GM19023 (cell line): Measurements from ENCODE around the gene SNED1.
"Not testable (repeated sequence)": the region's sequence is repeated elsewhere in the genome, so short reads cannot be mapped to it uniquely, and the experiment has no call there.

ENCODE experiments used
- ATAC-seq: cut with Tn5 transposase; IDR thresholded peaks from one replicate; pipeline ENCODE4 v1.9.1; 2021; ENCODE audit warnings: mild to moderate bottlenecking, moderate library complexity; ENCODE audit not compliant: unreplicated experiment

Gene SNED1

DNA sequence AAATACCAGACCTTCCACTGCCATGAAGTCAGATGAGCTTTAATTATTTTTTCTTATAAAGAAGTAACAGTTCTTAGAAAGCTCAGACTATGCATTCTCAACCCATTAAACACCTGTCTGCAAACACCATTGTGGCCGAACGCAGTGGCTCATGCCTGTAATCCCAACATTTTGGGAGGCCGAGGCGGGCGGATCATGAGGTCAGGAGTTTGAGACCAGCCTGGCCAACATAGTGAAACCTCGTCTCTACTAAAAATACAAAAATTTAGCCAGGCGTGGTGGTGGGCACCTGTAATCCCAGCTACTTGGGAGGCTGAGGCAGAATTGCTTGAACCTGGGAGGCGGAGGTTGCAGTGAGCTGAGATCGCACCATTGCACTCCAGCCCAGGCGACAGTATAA, 106.2 kb downstream of the SNED1 start:
- ATAC-seq: not testable (repeated sequence)

DNA sequence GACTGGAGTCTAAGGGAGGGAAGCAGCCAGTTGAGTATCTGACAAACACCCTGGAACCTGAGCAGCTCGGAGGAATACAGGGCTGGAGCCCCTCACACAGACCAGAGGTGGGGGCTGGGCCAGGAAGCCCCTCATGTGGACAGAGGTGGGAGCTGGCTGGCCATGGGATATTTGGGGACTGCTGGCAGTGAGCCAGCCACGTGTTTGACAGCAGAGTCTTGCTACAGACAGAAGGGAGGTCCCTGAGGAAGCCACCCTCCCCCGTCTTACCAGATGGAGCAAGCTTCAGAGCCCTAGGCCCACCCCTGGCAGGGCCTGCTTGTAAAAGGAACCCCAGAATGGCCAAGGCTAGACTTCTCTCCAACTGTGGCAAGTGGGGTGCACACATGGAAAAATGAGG, 107.2 kb downstream of the SNED1 start:
- no peak for ATAC-seq

DNA sequence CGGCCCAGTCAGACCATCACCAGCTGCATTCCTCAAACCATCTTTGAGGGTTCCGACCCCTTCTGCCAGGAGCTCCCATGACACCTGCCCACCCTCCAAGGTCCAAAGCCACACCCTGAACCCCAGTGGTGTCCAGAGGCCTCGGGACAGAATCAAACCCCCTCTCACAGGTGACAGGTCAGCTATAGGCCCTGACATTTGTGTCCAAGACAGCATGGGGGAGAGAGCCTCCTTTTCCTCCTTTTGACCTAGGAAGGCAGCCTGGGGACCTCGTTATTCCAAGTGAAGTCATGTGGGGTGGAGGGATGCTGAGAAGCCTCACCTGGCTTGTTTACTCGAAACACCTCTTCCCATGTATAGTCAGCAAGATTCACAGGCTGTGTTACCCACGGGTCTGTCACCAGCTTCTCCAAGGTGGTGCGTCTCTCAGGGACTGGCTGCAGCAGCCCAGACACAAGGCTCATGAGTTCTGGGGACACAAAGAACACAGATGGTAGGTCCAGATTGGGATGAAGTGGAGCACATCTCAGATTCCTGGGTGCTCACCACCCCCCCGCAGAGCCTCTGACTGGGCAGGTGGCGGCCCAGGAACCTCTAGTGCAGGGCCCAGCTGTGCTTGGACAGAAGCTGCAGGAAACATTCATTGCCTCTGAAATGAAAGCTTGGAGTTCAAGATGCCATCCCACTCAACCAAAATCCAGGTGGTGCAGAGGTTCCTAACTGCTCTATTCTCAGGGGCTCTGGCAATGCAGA, 108.8 kb downstream of the SNED1 start:
- ATAC-seq: no peak

DNA sequence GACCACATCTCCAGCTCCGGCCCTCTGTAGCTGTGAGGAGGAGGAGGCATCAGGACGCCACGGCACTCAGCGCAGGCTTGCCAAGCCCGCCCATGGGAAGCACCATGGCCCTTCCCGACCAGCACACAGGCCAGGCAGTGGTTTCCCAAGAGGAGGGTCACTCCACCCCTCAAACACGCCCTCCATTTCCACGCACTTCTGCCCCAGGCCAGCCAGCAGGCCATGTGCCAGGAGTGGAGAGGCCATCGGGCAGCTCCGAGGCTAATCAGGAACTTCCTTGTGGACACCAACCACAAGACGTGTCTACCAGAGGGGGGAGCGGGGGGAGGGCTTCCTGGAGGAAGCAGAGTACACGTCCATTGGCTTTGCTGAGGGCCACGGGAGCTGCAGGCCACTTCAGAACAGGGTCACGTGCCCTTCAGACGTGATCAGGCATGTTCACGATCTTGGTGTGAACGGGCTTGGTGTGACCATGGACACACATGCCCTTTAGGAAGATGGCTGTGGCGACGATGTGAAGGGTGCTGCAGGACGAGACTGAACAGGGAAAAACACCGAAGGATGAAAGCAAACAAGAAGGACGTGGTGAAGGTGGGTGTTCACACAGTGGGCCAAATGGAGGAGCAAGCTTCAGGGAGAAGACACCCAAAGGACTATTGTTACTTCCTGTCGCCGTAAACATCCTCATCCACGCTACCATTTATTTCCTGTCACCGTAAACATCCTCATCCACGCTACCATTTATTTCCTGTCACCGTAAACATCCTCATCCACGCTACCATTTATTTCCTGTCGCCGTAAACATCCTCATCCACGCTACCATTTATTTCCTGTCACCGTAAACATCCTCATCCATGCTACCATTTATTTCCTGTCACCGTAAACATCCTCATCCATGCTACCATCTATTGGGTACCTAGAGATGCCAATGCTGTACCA, 110.1 kb downstream of the SNED1 start:
- ATAC-seq: no peak

DNA sequence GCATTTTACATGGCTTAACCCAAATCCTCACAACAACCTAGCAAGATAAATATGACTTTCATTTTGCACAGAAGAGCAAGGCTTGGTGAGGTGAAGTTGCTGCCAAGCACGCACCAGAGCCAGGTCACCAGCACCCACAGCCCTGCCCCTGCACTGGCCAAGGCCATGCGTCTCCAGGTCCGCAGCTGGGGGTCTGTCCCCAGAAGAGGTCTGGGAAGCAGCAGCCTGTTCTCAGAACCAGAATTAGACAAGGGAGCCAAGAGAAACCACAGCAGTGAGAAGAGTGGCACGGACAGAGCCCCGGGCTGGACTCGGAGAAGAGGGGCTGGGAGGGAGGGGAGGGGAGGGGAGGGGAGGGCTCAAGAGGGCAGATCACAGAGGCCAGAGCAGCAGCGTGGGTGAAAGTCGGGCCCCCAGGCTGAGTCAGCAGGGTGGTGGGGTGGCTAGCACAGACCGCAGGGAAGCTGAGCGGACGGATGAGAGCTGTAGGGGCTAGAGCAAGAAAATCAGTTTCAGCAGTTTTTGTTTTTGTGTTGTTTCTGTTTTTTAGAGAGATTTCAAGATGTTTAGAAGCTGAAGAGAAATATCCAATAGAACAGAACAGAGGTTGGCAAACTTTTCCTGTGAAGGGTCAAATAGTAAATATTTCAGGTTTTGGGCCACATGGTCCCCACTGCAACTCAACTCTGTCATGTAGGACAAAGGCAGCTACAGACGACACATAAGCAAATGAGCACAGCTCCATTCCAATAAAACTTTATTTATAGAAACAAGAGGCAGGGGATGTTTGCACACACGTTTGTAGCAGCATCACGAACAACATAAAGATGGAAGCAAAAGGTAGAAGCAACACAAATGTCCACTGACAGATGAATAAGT, 111.0 kb downstream of the SNED1 start:
- no peak for ATAC-seq

DNA sequence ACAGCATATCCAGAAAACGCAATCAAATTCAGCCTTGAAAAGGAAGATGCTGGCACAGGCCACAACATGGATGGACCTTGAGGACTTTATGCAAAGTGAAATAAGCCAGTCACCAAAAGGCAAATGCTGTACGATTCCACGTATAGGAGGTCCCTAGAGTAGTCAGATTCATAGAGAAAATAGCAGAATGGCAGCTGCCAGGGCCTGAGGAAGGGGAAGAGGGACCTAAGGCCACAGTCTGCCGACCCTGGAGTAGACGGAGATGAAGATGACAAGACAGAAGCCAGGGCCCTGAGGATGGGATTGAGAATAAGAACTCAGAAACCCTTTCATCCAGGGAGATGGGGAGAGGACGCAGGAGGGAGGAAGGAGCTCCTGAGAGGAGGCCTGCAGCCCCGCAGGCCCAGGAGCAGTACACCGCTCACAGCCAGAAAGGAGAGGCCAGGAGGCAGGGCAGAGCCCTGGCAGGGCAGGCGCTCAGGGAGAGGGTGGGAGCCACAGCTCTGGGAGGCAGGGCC, 111.7 kb downstream of the SNED1 start:
- no peak for ATAC-seq

DNA sequence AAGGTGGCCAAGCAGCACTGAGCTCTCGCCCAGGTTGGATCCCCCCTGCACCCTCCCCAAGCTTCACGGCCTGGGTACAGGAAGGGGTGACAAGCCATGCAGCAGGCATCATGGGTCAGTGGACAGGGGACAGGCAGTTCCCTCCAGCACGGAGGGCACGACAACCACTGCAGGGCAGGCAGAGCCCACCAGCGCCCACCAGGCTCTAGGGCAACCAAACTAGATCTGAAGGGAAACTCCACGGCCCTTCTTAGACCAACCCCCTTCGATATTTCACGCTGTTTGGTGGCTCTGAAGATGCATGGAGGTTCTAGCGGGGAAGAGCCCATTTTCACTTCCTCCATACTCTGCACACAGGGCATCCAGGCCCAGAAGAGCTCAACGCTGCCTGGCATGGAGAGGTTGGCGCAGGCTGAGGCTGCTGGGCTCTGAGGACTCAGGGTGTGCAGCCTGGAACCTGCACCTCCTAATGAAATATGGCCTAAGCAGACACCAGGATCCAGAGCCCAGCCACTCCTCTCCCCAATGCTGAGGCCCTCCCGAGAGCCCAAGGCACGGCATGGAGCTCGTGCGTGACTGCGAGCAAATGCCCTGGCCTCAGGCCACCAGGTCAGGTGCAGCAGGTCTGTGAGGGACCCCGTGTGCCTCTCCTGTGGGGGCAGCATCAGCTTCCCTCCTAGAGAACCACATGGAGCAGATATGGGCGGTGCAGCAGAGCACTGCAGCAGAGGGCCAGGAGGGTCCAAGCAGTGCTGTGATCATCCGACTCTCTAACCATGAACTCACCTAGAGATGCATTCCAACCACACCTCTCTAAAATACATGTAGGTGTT, 112.4 kb downstream of the SNED1 start:
- peak; percentile 39 for ATAC-seq

DNA sequence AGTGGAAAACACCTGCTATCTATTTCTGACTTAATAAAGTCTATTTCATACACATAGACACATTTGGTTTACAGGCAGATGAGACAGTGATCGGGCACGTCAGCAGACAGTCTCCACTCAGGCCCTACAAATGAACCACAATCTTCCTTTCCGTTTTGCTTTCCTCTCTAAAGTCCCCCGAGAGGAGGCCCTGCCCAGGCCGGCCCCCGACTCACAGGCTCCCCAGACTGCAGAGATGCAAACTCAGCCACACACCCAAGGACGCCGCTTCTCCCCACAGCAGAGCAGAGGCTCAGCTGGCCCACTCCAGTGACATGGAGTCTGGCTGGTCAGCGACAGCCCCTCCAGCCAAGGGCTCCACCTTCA, 113.0 kb downstream of the SNED1 start:
- ATAC-seq: peak; percentile 46

DNA sequence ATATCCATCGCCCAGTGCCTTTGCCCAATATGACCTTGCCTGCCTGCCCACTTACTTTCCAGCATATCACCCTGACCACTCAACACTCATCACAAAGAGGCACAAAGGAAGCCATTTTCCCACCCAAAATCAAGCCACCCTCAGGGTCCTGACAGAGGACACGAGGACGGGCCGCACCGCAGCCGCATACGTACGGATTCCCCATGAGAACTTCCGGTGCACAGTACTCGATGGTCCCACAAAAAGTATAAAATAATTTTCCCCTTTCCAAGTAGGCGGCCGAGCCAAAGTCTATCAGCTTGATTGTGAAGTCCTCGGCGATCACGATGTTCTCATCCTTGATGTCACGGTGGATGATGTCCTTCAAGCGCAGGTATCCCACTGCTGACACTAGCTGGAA, 113.6 kb downstream of the SNED1 start:
- no peak for ATAC-seq

DNA sequence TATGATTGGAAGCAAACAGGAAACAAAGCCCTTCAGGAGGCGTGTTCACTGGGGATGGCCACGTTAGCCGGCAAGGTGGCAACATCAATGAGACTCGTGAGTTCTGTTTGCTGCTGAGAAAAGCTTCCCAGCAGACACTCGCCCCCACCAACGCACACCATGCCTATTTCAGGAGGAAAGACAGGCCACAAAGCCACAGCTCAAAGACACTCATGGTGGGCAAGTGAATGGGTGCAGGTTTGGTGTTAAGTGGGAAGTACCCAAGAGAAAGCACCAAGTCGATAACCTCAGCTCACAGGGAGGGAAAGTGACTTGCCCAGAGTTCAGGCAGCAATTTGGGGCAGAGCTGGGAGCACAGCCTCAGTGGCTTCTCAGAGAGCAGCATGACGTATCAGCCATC, 114.2 kb downstream of the SNED1 start:
- ATAC-seq: no peak

DNA sequence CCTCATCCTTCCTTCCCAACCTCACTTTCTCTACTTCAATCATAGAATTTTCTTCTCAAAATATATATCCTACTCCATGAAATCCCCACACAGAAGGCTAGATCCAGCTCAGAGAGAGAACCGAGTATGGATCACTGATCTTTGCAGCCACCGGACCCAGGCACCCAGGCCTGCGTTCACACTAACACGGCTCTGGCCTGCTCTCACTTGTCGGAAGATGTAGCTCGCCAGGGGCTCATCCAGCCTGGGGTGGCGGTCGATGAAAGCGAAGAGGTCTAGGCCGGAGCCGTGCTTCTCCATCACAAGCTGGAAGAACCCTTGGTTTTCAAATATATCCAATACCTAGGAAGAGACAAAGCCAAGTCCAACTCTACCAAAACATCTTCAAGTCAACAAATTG, 116.4 kb downstream of the SNED1 start:
- ATAC-seq: no peak

DNA sequence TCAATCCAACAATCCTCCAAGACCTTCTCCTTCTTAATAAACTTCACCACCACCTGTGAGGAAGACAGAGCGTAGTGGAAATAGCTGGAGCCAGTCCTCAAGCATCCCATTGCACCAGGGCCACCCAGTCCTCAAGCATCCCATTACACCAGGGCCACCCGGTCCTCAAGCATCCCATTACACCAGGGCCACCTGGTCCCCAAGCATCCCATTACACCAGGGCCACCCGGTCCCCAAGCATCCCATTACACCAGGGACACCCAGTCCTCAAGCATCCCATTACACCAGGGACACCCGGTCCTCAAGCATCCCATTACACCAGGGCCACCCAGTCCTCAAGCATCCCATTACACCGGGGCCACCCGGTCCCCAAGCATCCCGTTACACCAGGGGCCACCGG, 116.9 kb downstream of the SNED1 start:
- ATAC-seq: no peak

DNA sequence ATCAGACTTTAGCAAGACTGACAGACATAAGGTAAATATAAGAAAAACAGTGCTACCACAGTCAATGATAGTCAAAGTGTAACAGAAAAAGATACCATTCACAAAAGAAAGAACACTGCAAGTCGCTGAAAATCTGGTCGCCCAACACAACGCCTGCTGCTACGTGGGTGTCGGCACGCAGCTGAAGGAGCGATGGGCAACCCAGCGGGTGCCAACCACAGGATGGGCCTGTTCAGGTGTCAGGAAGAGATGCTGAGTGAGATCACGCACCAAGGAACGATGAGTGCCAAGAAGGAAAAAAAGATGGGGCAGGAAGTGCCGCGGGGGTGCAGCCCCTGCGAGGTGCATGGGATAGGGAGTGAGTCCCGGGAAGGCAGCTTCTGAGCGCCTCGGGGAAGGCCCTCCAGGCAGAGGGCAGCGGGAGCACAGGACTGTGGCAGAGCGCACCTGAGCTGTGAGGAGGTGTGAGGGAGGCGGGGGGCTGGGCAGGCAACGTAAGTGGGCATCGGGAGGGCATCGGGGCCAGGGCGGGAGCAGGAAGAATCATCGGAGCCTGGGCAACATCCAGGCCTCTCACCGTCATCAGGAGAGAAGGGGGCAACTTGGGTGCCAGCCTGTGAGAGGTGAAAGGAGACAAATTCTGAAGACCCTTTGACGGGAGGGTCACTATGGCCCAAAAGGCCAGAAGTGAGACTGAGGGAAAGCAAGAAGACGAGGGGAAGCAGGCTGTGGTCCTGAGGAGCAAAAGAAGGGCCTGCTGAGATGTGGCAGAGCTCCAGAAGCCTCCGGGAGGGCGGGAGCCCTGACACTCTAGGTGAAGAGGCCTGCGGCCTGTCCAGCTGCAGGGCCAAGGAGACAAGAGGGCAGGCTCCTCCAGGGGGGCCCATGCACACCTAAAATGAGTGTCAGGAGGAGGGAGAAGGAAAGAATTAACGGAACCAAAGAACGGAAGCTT, 118.5 kb downstream of the SNED1 start:
- ATAC-seq: no peak

DNA sequence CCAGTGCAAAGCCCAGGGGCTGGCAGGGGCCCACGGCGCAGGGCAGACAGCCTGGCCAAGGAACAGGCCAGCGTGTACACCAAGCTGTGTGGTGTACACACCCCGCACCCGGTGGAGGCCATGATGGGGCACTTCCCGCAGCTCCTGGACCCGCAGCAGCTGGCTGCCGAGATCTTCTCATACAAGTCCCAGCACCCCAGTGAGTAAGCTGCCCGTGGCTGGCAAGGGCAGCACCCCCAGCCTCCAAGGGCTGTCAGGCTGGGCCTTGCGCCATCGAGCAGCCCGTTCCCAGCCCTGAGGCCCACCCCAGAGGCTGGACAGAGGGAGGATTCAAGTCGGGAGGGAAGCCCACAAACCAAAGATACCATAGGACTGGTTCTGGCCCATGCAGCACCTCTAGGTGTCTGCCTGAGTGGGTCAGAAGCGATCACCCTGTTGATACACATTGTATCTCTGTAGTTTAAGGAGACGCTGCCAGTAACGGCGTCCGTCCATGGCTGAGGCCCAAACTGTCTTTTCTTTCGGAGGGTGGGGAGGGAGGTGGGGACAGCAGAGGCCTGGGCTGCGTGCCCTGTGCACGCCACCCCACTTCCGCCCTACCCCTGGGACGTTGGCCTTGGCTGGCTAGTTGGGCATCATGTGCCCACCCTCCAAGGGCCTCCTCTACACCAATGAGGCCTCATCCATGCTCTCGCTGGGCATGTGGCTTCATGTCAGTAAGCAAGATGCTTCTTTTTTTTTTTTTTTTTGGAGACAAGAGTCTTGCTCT, 120.5 kb downstream of the SNED1 start:
- no peak for ATAC-seq

DNA sequence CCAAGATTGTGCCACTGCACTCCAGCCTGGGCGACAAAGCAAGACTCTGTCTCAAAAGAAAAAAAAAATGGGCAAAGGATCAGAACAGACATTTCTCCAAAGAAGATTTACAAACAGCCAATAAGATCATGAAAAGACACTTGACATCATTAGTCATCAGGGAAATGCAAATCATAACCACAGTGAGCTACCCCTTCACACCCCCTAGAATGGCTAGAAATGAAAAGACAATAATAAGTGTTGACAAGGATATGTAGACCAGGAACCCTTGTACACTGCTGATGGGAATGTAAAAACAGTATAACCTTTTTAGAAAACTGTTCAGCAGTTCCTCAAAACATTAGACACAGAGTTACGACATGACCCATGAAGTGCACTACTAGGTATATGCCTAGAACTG, 122.0 kb downstream of the SNED1 start:
- no peak for ATAC-seq

DNA sequence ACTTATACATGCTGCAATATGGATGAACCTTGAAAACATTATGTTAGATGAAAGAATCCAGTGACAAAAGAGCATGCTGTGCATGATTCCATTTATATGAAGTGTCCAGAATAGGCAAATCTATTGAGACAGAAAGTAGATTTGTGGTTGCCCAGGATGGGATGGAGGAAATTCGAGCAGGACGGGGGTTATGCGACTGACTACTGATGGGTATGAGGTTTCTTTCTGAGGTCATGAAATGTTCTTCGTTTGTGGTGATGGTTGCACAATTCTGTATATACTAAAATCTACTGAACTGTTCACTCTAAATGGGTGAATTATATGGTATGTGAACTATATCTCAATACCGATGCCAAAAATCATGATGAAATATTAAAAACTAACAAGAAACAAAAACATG, 122.6 kb downstream of the SNED1 start:
- ATAC-seq: no peak

DNA sequence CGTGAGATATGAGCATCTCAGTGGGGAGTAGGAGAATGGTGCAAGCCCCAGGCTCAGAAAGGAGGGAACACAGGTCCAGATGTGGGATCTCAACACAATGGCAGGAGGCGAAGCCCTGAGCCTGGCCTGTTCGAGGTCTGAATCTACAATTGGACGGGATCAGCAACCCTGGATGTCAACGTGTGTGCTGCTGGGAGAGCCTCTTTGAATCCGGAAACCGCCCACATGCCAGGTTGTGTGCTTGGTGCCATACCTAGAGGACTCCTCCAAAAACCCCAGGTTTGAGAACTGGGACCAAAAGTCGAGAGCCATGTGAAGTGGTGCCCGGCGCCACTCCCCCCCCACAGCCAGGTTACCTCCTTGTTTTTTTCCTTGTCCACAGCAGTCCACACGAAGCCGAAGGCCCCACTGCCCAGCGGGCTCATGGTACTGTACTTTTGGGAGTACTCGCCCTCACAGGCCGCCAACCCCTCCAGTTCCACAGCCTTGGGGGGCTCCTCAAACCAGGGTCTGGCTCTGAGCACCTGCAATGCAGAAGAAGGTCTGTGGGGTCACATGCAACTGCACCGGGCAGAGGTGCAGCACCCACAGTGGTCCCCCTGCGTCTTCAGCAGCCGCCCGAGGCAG, 124.1 kb downstream of the SNED1 start:
- no peak for ATAC-seq
